SW480 (cell line): ENCODE results near the gene NECAP2.

ENCODE experiments used
- DNase-seq: peaks from one replicate; pipeline ENCODE4 v3.0.0-alpha.2; 2016; ENCODE audit warnings: low spot score

NECAP2 gene

GRCh38 chr1:16440470-16441281, at the start of gene NECAP2:
TSS of gene NECAP2 (plus strand) at chr1:16440724. CDS start at chr1:16440762, 38 bp downstream.
- DNase-seq = peak; percentile 91

GRCh38 chr1:16391411-16391810, 49.1 kb upstream of the NECAP2 start:
- DNase-seq = no peak

GRCh38 chr1:16392740-16393569, 47.6 kb upstream of the NECAP2 start:
- DNase-seq = no peak

GRCh38 chr1:16393570-16394521, 46.7 kb upstream of the NECAP2 start:
- no peak for DNase-seq

- no peak for DNase-seq
Observed at GRCh38 chr1:16394977-16395376, 45.5 kb upstream of the NECAP2 start.

- DNase-seq = no peak
Observed at GRCh38 chr1:16396591-16396990, 43.9 kb upstream of the NECAP2 start.

- no peak for DNase-seq
Observed at GRCh38 chr1:16397120-16397519, 43.4 kb upstream of the NECAP2 start.

- no peak for DNase-seq
Observed at GRCh38 chr1:16398371-16398953, 42.1 kb upstream of the NECAP2 start.

- DNase-seq = no peak
Observed at GRCh38 chr1:16402742-16403141, 37.8 kb upstream of the NECAP2 start.

- no peak for DNase-seq
Observed at GRCh38 chr1:16405441-16405840, 35.1 kb upstream of the NECAP2 start.

- no peak for DNase-seq
Observed at GRCh38 chr1:16406868-16407267, 33.7 kb upstream of the NECAP2 start.

- DNase-seq = no peak
Observed at GRCh38 chr1:16409536-16410152, 30.9 kb upstream of the NECAP2 start.

GRCh38 chr1:16410803-16411202, 29.7 kb upstream of the NECAP2 start:
- DNase-seq = no peak

GRCh38 chr1:16413191-16413590, 27.3 kb upstream of the NECAP2 start:
- no peak for DNase-seq

- no peak for DNase-seq
Observed at GRCh38 chr1:16418823-16419425, 21.6 kb upstream of the NECAP2 start.

GRCh38 chr1:16420424-16421118, 20.0 kb upstream of the NECAP2 start:
- DNase-seq = no peak

- DNase-seq = no peak
Observed at GRCh38 chr1:16421201-16421600, 19.3 kb upstream of the NECAP2 start.

GRCh38 chr1:16422041-16422440, 18.5 kb upstream of the NECAP2 start:
- no peak for DNase-seq

GRCh38 chr1:16425125-16426025, 15.1 kb upstream of the NECAP2 start:
- DNase-seq = no peak
